ENCODE measurements around the gene ACP2. TPM values are rescaled to one million over a fixed set of nuclear protein-coding genes. Genes with fewer than 3 reads are reported as not detected.

The ACP2 gene
- polyA plus RNA-seq, 1 of the 3 experiments (the other 2 are of a cell fraction): 17.5 TPM

- WGBS (ENCODE audit: low lambda C conversion rate): 92% methylated on average over 4 of the region's 4 CpGs
- no peak overlapping the region for H2AFZ ChIP-seq (ENCODE audit: low read depth)
Observed at GRCh38 chr11:47276923-47277322, 28.3 kb upstream of the ACP2 start.

DNA sequence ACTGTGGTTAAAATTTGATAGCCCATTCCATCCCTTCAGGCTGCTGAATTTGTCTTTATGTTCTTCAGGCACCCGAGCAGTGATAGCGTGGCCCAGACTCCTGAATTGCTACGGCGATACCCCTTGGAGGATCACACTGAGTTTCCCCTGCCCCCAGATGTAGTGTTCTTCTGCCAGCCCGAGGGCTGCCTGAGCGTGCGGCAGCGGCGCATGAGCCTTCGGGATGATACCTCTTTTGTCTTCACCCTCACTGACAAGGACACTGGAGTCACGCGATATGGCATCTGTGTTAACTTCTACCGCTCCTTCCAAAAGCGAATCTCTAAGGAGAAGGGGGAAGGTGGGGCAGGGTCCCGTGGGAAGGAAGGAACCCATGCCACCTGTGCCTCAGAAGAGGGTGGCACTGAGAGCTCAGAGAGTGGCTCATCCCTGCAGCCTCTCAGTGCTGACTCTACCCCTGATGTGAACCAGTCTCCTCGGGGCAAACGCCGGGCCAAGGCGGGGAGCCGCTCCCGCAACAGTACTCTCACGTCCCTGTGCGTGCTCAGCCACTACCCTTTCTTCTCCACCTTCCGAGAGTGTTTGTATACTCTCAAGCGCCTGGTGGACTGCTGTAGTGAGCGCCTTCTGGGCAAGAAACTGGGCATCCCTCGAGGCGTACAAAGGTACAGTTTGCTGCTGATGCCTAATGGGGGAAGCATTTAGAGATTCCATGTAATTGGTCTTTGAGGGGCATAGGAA is 26.1 kb upstream of the ACP2 start:
- no peaks in the 10 kb centered on the region for H3K9me3 ChIP-seq
- peaks cover 35% of the 10 kb centered on the region for H4K20me1 ChIP-seq (ENCODE audit: insufficient read depth)
- no peak overlapping the region for H3K4me2 ChIP-seq
- no peaks in the 10 kb centered on the region for H3K27me3 ChIP-seq (ENCODE audit: insufficient read depth)
- CTCF ChIA-PET: interaction anchor here (1.2 to 4.1 kb wide), 3 partner anchors 27 to 121 kb away, joined by 3 to 25 read pairs (median 4); partner anchors contain the start of gene ACP2
- H3F3A ChIP-seq (replicated peaks; ENCODE audit: insufficient read depth): peaks cover 9% of the 10 kb centered on the region
- H3K4me1 ChIP-seq (ENCODE audit: control insufficient read depth in 1 of 2, insufficient read depth in 2 of 2, low read depth in 1 of 2, low read length in 1 of 2): peaks cover 16 to 22% of the 10 kb centered on the region in 2 experiments; a peak in 3 of 4 replicates
- no peak overlapping the region for H2AFZ ChIP-seq (ENCODE audit: low read depth)
- POLR2A ChIA-PET: no interaction called here
- DNase-seq: no peak
- peaks cover 47% of the 10 kb centered on the region for H3K79me2 ChIP-seq (ENCODE audit: insufficient read depth)
- H3K36me3 ChIP-seq (replicated peaks in 1 of 2; ENCODE audit: control insufficient read depth in 1 of 2, insufficient read depth in 2 of 2, low read length in 1 of 2): peaks cover 32 to 51% of the 10 kb centered on the region in 2 experiments
- no peak overlapping the region for H3K27ac ChIP-seq (ENCODE audit: low read depth in 2 of 2, low read length in 1 of 2)
- H3K9ac ChIP-seq: no peak overlapping the region
- no peak overlapping the region for H3K4me3 ChIP-seq (ENCODE audit: low read depth in 2 of 2, low read length in 1 of 2)
- WGBS (ENCODE audit: low lambda C conversion rate): 96% methylated on average over 28 of the region's 28 CpGs
- H3K9me2 ChIP-seq: no peaks in the 10 kb centered on the region
- TF ChIP-seq, protein P1, sequence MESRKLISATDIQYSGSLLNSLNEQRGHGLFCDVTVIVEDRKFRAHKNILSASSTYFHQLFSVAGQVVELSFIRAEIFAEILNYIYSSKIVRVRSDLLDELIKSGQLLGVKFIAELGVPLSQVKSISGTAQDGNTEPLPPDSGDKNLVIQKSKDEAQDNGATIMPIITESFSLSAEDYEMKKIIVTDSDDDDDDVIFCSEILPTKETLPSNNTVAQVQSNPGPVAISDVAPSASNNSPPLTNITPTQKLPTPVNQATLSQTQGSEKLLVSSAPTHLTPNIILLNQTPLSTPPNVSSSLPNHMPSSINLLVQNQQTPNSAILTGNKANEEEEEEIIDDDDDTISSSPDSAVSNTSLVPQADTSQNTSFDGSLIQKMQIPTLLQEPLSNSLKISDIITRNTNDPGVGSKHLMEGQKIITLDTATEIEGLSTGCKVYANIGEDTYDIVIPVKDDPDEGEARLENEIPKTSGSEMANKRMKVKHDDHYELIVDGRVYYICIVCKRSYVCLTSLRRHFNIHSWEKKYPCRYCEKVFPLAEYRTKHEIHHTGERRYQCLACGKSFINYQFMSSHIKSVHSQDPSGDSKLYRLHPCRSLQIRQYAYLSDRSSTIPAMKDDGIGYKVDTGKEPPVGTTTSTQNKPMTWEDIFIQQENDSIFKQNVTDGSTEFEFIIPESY (IDR thresholded peaks at IDR 0.05; ENCODE audit: borderline replicate concordance, low read depth): no peak
- TF ChIP-seq TAF1 (IDR thresholded peaks at IDR 0.05; ENCODE audit: borderline replicate concordance, low read depth, low read length) (no peak), SIN3A (IDR thresholded peaks at IDR 0.05; ENCODE audit: borderline replicate concordance, low read depth, low read length) (no peak), RAD21 (IDR thresholded peaks at IDR 0.05; ENCODE audit: low read length) (no peak), USF1 (IDR thresholded peaks at IDR 0.05; ENCODE audit: borderline replicate concordance, low read depth) (no peak), EP300 (IDR thresholded peaks at IDR 0.05; ENCODE audit: borderline replicate concordance in 1 of 2, low read depth in 1 of 2, low read length in 1 of 2) (no peak), FOXM1 (IDR thresholded peaks at IDR 0.05; ENCODE audit: low read depth) (no peak), CHD2 (IDR thresholded peaks at IDR 0.05; ENCODE audit: low read length, partially characterized antibody) (no peak), NFIC (IDR thresholded peaks at IDR 0.05; ENCODE audit: borderline replicate concordance) (no peak), POLR2AphosphoS5 (IDR thresholded peaks at IDR 0.05; ENCODE audit: low read depth, low read length) (no peak), FOXJ3 (CRISPR knock-in tag; IDR thresholded peaks at IDR 0.05) (no peak), YY1 (IDR thresholded peaks at IDR 0.05; ENCODE audit: low read depth) (no peak), RCOR1 (IDR thresholded peaks at IDR 0.05; ENCODE audit: low read length) (no peak)
- TF ChIP-seq, protein P2, sequence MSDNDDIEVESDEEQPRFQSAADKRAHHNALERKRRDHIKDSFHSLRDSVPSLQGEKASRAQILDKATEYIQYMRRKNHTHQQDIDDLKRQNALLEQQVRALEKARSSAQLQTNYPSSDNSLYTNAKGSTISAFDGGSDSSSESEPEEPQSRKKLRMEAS (IDR thresholded peaks at IDR 0.05; ENCODE audit: low read depth): no peak

More at GRCh38 chr11:47276923-47277322, 28.3 kb upstream of the ACP2 start:
- H3F3A ChIP-seq (replicated peaks; ENCODE audit: insufficient read depth): peaks cover 3% of the 10 kb centered on the region
- TF ChIP-seq MXI1 (IDR thresholded peaks at IDR 0.05; ENCODE audit: low read depth, low read length) (no peak), RFX5 (IDR thresholded peaks at IDR 0.05; ENCODE audit: low read length) (no peak), GATA2 (CRISPR knock-in tag; IDR thresholded peaks at IDR 0.05) (no peak), TAF1 (IDR thresholded peaks at IDR 0.05; ENCODE audit: borderline replicate concordance, low read depth, low read length) (no peak), RXRA (IDR thresholded peaks at IDR 0.05; ENCODE audit: borderline replicate concordance, low read depth) (no peak), MEF2A (IDR thresholded peaks at IDR 0.05; ENCODE audit: borderline replicate concordance, low read depth) (no peak), NFIC (IDR thresholded peaks at IDR 0.05; ENCODE audit: borderline replicate concordance) (no peak), POLR2AphosphoS5 (IDR thresholded peaks at IDR 0.05; ENCODE audit: low read depth, low read length) (no peak), USF1 (IDR thresholded peaks at IDR 0.05; ENCODE audit: borderline replicate concordance, low read depth) (no peak)
- TF ChIP-seq, protein P1 (IDR thresholded peaks at IDR 0.05; ENCODE audit: borderline replicate concordance, low read depth): no peak
- CTCF ChIA-PET: no interaction called here
- no peak overlapping the region for H3K9ac ChIP-seq
- DNase-seq: no peak
- peak overlapping the region in 1 of 2 experiments; percentile 23; a peak in 1 of 4 replicates for H3K27ac ChIP-seq (ENCODE audit: low read depth in 2 of 2, low read length in 1 of 2)
- H3K79me2 ChIP-seq (ENCODE audit: insufficient read depth): peaks cover 33% of the 10 kb centered on the region
- no peaks in the 10 kb centered on the region for H3K27me3 ChIP-seq (ENCODE audit: insufficient read depth)
- POLR2A ChIA-PET: no interaction called here
- peaks cover 21% of the 10 kb centered on the region for H4K20me1 ChIP-seq (ENCODE audit: insufficient read depth)
- no peak overlapping the region for H3K4me2 ChIP-seq
- H3K9me3 ChIP-seq: no peaks in the 10 kb centered on the region
- no peak overlapping the region for H3K4me3 ChIP-seq (ENCODE audit: low read depth in 2 of 2, low read length in 1 of 2)
- peaks cover 9% of the 10 kb centered on the region in 2 experiments; a peak in 3 of 4 replicates for H3K4me1 ChIP-seq (ENCODE audit: control insufficient read depth in 1 of 2, insufficient read depth in 2 of 2, low read depth in 1 of 2, low read length in 1 of 2)
- H3K9me2 ChIP-seq: no peaks in the 10 kb centered on the region
- peaks cover 38 to 67% of the 10 kb centered on the region in 2 experiments for H3K36me3 ChIP-seq (replicated peaks in 1 of 2; ENCODE audit: control insufficient read depth in 1 of 2, insufficient read depth in 2 of 2, low read length in 1 of 2)

All from SK-N-SH (cell line).